GM19372 (cell line): ENCODE results near the gene TTLL11.

Experiments
- ATAC-seq: cut with Tn5 transposase; IDR thresholded peaks from one replicate; pipeline ENCODE4 v1.9.1; 2021; ENCODE audit warnings: mild to moderate bottlenecking, low read depth, moderate library complexity; ENCODE audit not compliant: unreplicated experiment

Gene TTLL11

DNA sequence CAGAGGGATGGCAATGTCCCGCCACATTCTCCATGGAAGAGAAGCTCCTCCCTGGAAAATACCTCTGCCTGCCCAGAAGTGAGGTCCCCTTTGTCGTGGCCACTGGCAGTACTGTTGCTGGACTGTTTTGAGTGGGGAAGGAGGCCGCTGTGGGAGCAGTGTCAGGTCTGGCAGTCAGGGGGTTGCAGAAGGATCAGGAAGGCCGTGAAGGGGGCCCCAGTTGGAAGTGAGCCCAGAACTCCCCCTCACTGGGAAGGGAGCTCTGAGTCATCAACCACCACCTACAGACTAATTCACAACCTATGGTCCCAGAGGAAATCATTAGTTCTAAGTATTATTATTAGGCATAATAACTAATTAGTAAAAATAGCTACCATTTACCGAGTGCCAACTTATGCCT, 200.4 kb downstream of the TTLL11 start:
- no peak for ATAC-seq

DNA sequence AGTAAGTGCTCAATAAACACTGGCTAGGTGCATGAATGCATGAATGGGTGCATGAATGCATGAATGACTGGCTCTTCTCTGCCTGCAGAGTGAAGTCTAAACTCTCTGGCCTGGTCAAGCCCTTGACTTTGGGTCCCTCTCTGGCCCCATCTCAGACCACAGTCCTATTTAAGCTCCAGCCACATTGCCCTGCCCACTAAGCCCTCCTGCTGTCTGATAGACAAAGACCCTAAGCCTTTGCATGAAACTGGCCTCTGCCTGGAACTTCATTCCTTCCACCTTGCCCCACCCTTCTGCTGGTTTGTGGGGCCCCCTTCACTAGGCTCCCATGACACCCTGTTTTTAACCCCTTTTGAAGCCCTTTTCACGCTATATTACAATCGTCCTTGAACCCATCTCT, 202.4 kb downstream of the TTLL11 start:
- ATAC-seq: no peak

DNA sequence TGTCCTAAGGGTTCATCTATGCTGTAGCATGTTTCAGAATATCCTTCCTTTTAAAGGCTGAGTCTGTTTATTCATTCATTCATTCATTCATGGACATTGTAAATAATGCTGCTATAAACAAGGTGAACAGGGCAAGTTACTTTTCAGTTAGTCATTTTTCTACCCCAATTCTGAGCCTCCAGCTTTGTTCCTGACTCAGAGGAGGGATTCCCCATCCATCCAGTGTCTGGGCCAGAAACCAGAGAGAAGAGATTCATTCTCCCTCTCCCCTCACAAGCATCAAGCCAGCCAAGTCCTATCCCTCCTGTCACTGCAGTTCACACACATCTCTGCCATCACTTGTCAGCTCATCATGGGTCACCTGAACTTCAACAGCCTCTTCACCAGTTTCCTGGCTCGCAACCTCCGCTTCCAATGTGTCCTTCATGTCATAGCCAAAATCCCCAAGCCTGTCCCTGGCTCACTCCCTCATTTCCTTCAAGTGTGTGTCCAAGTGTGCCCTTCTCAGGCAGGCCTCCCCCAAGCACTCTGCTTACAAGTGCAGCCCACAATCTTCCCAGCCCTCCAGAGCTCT, 203.0 kb downstream of the TTLL11 start:
- ATAC-seq: no peak

DNA sequence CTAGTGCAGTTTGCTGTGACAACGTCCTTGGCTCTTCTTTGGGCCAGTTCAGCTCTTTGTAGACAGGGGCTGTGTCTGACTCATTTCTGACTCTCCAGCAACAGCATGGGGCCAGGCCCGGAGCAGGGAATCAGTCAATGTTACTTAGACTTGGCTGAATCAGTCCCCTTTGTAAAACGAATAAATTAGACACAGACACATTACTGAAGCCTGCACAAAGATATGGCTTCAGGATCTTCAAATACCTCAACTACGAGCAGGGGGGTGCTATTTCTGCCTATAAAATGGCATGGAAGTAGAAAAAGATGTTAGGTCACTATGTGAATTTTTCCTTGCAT, 204.7 kb downstream of the TTLL11 start:
- no peak for ATAC-seq

GRCh38 chr9:121887553-121888437, 205.3 kb downstream of the TTLL11 start:
- ATAC-seq: no peak

DNA sequence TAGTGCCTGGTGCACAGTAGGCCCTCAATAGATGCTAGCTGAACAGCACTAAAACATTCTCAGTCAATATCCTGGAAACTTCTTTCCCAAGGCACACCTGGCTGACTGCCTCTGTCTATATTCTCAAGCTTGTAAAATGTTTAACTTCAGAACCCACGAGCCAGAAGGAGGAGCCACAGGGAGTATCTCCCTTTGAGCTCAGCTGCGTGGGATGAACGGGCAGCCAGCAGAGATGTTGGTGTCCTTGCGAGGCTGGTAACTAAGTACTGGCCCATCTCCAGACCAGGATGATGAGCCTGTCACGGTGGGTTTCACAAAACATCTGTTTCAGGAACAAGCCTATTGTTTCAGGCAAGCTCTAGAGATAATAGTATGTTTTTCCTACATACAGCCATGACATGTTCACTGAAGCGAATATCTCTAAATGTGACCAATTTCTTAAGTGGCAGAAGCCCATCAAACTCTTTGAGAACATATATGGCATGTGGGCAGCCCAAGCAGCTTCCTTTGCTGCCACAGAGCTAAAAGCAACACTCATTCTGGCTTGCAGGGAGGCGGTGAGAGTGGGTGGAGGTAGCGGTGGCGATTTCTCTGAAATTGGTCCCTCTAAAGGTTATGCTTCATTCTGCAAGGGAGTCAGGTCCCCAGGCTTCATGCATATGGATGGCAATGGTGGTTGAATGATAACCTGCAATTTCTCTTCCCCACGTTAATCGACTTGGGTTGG, 206.2 kb downstream of the TTLL11 start:
- no peak for ATAC-seq

GRCh38 chr9:121885345-121885901, 207.7 kb downstream of the TTLL11 start:
- ATAC-seq: no peak

DNA sequence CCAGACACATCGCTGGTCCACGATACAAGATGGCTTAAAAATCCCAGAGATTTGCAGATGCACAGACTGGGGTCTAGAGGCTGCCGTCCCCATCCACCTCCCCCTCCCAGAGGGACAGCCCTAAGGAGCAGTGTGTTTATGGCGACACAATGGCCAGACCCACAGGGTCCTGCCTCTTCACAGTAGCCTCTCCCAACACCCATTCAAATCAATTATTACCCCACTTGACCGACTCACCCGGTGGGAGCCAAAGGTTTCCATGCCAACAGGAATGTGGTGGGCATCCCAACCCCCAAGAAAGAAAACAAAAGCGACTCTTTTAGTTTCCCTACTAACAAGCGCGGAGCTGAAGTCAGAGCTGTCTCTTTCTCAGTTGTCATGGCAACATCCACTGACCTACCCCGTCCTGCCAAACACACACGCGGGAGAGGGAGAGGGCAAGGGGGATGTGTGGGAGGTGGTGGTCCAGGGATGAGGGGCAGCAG, 209.0 kb downstream of the TTLL11 start:
- no peak for ATAC-seq

DNA sequence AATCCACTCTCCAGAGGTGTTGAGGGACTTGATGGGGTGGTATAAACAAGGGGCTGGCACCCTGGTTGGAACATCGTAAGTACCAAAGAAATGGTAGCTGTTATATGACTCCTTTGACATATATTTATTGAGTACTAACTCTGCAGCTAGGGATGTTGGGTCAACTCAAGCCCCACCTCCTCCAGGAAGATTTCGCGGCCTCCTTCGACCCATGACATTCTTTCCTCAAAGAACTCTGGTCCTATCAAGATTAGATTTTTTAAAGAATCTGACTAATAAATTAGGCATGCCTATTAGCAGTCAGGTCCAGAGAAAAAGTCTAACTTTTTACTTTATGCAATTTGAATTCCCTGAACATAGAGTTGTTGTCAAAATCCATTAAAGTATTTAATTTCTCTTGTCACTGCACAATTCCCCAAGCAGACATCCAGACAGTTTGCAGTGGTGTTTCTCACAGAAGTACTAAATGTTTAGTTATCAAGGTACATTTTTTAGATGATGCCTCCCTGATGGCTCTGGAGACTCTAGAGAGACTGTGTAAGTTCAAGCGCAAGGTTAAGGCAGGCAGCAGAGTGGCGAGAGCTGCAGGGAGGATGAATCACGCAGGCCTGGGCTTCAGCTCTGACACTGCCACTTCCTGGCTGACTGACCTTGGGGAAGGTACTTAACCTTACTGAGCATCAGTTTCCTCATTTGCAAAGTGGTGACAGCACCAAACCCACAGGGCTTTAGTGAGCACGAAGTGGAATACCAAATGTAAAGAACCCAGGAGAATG, 209.6 kb downstream of the TTLL11 start:
- ATAC-seq: no peak

- no peak for ATAC-seq
Observed at GRCh38 chr9:121881920-121882500, 211.1 kb downstream of the TTLL11 start.

GRCh38 chr9:121880343-121880898, 212.7 kb downstream of the TTLL11 start:
- no peak for ATAC-seq

DNA sequence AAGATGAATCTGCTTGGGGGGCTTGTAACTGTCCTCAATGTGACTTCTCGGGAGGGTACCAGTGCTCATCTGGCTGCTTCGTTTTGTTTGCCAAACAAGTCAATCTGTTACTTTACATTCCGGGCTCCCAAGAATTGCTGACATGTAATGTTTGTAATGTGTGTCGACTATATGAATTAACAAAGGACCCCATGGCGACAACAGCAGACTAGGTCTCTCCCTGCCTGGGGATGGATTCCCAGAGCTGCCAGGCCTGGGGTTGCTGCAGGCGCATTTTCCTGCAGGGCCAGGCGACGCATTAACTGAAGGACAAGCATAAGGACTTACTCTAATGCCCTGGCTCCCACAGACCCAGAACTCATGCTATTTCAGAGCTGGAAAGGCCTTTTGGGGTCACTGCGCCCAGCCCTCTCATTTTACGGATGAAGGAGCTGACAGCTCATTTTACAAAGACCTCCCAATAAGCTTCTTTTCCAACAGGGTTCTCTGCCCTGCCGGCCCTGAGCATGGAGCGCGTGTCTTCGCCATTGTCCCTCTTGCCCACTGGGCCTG, 214.8 kb downstream of the TTLL11 start:
- no peak for ATAC-seq

DNA sequence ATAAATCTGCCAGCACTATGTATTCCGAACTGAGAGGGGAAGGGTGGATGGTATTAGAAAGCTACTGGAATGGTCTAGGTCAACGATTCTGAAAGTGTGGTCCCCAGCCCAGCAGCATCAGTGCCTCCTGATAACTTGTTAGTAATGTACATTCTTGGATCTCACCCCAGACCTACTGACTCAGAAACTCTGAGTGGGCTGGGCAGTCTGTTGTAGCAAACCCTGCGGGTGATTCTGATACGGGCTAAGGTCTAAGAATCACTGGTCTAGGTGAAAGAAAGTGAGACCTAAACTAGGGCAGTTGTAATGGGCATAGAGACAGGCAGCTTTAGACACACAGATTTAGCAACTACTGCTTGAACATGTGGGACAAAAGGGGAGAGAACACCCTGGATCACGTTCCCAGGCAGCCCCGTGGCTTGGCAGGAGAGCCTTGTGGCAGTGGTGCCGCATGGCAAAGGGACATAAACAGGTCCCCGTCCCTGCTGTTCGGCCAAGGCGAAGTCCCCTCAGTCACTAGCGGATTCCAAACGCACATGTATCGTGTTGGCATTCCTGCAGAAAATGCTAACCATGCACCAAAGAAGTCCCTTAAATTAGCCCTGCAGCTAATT, 216.3 kb downstream of the TTLL11 start:
- no peak for ATAC-seq

- ATAC-seq: no peak
Observed at GRCh38 chr9:121876255-121876654, 216.9 kb downstream of the TTLL11 start.

GRCh38 chr9:121874524-121874923, 218.6 kb downstream of the TTLL11 start:
- ATAC-seq: no peak

- ATAC-seq: no peak
Observed at GRCh38 chr9:121871431-121872025, 221.6 kb downstream of the TTLL11 start.

DNA sequence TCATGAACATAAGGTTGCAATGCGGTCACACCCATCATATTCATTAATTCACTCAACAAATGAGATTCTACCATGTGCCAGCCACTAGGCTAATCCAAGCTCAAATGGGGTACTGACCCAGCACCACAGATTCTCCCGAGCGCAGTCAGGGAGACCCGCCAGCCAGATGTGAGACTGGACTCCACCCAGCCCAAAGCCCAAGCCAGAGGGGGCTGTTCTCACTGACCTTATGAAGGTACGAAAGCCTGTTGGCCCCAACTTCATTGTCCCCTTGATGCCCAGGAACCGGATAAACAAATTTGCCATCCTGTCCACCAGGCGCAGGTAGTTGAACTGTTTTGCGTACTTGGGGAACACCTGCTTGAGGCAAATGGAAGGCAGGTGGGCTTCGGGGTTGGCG, 222.8 kb downstream of the TTLL11 start:
- no peak for ATAC-seq

DNA sequence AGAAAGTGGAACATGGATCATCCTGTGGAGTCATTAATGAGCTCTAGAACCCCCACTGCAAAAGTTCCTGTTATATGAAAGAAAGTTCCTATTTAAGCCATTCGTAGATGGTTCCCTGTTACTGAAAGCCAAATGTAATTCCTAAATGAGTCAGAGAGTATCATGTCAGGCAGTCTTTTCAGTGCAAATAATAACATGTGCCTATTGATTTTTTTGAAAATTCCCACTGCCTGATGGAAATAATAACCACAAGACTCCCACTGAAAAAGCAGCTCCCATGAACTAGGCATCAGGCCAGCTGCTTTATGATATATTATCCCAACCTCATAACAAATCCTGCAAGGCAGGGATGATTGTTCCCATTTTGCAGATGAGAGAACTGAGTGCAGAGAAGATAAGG, 224.5 kb downstream of the TTLL11 start:
- no peak for ATAC-seq

GRCh38 chr9:121866927-121867326, 226.2 kb downstream of the TTLL11 start:
- ATAC-seq: no peak
